ENCODE measurements around the gene SLC6A19.

Gene SLC6A19

GRCh38 chr5:1209896-1210776 lies 8.7 kb downstream of the SLC6A19 start:
- no peak for ATAC-seq
- DNase-seq, result no peak

GRCh38 chr5:1210832-1211251 lies 9.4 kb downstream of the SLC6A19 start:
- no peak for DNase-seq
- no peak for ATAC-seq

- DNase-seq, result no peak
- no peak for ATAC-seq
These were observed 10.3 kb downstream of the SLC6A19 start for GRCh38 chr5:1211701-1212100.

GRCh38 chr5:1212271-1212670 lies 10.9 kb downstream of the SLC6A19 start:
- ATAC-seq (no peak), DNase-seq (no peak)

- ATAC-seq (no peak), DNase-seq (no peak)
These were observed 11.5 kb downstream of the SLC6A19 start for GRCh38 chr5:1212881-1213280.

- DNase-seq (no peak), ATAC-seq (no peak)
These were observed 12.2 kb downstream of the SLC6A19 start for GRCh38 chr5:1213508-1214162.

- DNase-seq (no peak), ATAC-seq (no peak)
These were observed 13.0 kb downstream of the SLC6A19 start for GRCh38 chr5:1214163-1214935.

- DNase-seq (no peak), ATAC-seq (no peak)
These were observed 13.5 kb downstream of the SLC6A19 start for GRCh38 chr5:1214936-1215220.

GRCh38 chr5:1215320-1216096 lies 14.1 kb downstream of the SLC6A19 start:
- DNase-seq (no peak), ATAC-seq (no peak)

- DNase-seq, result no peak
- ATAC-seq, result no peak
These were observed 15.0 kb downstream of the SLC6A19 start for GRCh38 chr5:1216211-1216917.

- no peak for DNase-seq
- no peak for ATAC-seq
These were observed 15.5 kb downstream of the SLC6A19 start for GRCh38 chr5:1216918-1217295.

GRCh38 chr5:1217596-1218206 lies 16.3 kb downstream of the SLC6A19 start:
- ATAC-seq, result no peak

GRCh38 chr5:1218351-1219080 lies 17.1 kb downstream of the SLC6A19 start:
- ATAC-seq (no peak), DNase-seq (no peak)

More at GRCh38 chr5:1217596-1218206, 16.3 kb downstream of the SLC6A19 start:
- no peak for DNase-seq

GRCh38 chr5:1219098-1219767 lies 17.8 kb downstream of the SLC6A19 start:
- DNase-seq (no peak), ATAC-seq (no peak)

GRCh38 chr5:1219768-1220100 lies 18.3 kb downstream of the SLC6A19 start:
- ATAC-seq (no peak), DNase-seq (no peak)

GRCh38 chr5:1220351-1220750 lies 19.0 kb downstream of the SLC6A19 start:
- ATAC-seq (no peak), DNase-seq (no peak)

GRCh38 chr5:1220831-1221230 lies 19.4 kb downstream of the SLC6A19 start:
- DNase-seq (no peak), ATAC-seq (no peak)

- DNase-seq (no peak), ATAC-seq (no peak)
These were observed 20.3 kb downstream of the SLC6A19 start for GRCh38 chr5:1221721-1222120.

- no peak for ATAC-seq
- no peak for DNase-seq
These were observed 20.8 kb downstream of the SLC6A19 start for GRCh38 chr5:1222147-1222546.

Measured in stimulated activated naive CD8-positive, alpha-beta T cell treated with anti-CD3 and anti-CD28 coated beads, Interleukin-15, Interleukin-2, amounts not matched to agents 100 U/mL and 50 U/mL, for 24 hours (primary cell).